Parathyroid adenoma (tissue), 2 donors: ENCODE data around the gene ADGRL2.
"Not testable (repeated sequence)": the region's sequence is repeated elsewhere in the genome, so short reads cannot be mapped to it uniquely, and the experiment has no call there.

Experiments
- H2AFZ ChIP-seq: fragments of 300-600 bp; sonication (generic); one replicate; pipeline ENCODE4 v1.7.0; 2017; ENCODE audit warnings: antibody characterized with exemption, mild to moderate bottlenecking
- H3K27ac ChIP-seq: fragments of 300-600 bp; sonication (generic); one replicate; pipeline ENCODE4 v1.7.0; 2017
- H3K27me3 ChIP-seq: fragments of 300-600 bp; sonication (generic); one replicate; pipeline ENCODE4 v1.7.0; 2017; ENCODE audit warnings: low read length; ENCODE audit not compliant: control insufficient read depth, insufficient read depth
- H3K36me3 ChIP-seq: fragments of 300-600 bp; sonication (generic); one replicate; pipeline ENCODE4 v1.7.0; 2017; ENCODE audit warnings: low read length; ENCODE audit not compliant: control insufficient read depth, insufficient read depth
- H3K4me1 ChIP-seq: fragments of 300-600 bp; sonication (generic); one replicate; pipeline ENCODE4 v1.7.0; 2017; ENCODE audit warnings: control low read depth
- H3K4me2 ChIP-seq: fragments of 300-600 bp; sonication (generic); one replicate; pipeline ENCODE4 v1.7.0; 2017; ENCODE audit warnings: low read length
- H3K4me3 ChIP-seq: fragments of 300-600 bp; sonication (generic); one replicate; pipeline ENCODE4 v1.7.0; 2017; ENCODE audit warnings: low read depth, low read length
- H3K79me2 ChIP-seq: fragments of 300-600 bp; sonication (generic); one replicate; pipeline ENCODE4 v1.7.0; 2017; ENCODE audit warnings: control low read depth
- H3K9ac ChIP-seq: fragments of 300-600 bp; sonication (generic); one replicate; pipeline ENCODE4 v1.7.0; 2017; ENCODE audit warnings: mild to moderate bottlenecking
- H3K9me3 ChIP-seq: fragments of 300-600 bp; sonication (generic); one replicate; pipeline ENCODE4 v1.7.0; 2017; ENCODE audit warnings: low read length; ENCODE audit not compliant: control insufficient read depth
- TF ChIP-seq, protein P1 (sequence below): fragments of 300-600 bp; sonication (generic); IDR thresholded peaks from one replicate; pipeline ENCODE4 v1.7.0; 2017; ENCODE audit warnings: antibody characterized with exemption, mild to moderate bottlenecking
- donor health status: primary hyperparathyroidism.

ADGRL2 gene

GRCh38 chr1:81851217-81851616, 50.5 kb downstream of the ADGRL2 start:
- Histone ChIP-seq H3K79me2 (no peaks in the 10 kb centered on the region), H3K4me3 (no peak overlapping the region), H3K4me1 (no peaks in the 10 kb centered on the region), H3K36me3 (no peaks in the 10 kb centered on the region), H3K27me3 (no peaks in the 10 kb centered on the region), H2AFZ (no peak overlapping the region), H3K27ac (no peak overlapping the region), H3K4me2 (no peak overlapping the region), H3K9ac (no peak overlapping the region), H3K9me3 (no peaks in the 10 kb centered on the region)
- TF ChIP-seq, protein P1, sequence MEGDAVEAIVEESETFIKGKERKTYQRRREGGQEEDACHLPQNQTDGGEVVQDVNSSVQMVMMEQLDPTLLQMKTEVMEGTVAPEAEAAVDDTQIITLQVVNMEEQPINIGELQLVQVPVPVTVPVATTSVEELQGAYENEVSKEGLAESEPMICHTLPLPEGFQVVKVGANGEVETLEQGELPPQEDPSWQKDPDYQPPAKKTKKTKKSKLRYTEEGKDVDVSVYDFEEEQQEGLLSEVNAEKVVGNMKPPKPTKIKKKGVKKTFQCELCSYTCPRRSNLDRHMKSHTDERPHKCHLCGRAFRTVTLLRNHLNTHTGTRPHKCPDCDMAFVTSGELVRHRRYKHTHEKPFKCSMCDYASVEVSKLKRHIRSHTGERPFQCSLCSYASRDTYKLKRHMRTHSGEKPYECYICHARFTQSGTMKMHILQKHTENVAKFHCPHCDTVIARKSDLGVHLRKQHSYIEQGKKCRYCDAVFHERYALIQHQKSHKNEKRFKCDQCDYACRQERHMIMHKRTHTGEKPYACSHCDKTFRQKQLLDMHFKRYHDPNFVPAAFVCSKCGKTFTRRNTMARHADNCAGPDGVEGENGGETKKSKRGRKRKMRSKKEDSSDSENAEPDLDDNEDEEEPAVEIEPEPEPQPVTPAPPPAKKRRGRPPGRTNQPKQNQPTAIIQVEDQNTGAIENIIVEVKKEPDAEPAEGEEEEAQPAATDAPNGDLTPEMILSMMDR, result no peak

DNA sequence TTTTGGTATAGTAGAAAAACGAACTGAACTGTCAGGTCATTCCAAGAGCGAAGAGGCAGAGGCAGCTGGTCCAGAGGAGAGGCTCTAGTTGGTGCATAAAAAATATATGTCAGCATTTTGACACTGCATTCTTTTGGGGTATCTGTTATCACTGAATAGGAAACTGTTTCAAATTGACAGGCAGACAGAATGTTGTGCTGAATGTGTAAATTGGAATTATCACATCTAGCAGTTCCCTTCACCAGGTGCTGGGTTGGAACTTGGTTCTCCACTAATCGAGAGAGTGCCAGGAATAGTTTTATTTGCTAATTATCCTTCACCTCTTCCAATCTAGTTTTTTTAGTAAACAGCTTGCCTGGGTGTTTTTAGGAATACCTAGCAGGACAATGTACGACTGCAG, 52.2 kb downstream of the ADGRL2 start:
- no peaks in the 10 kb centered on the region for H3K79me2 ChIP-seq
- H3K4me1 ChIP-seq, result no peaks in the 10 kb centered on the region
- no peak overlapping the region for H3K27ac ChIP-seq
- no peaks in the 10 kb centered on the region for H3K9me3 ChIP-seq
- no peaks in the 10 kb centered on the region for H3K36me3 ChIP-seq
- H3K9ac ChIP-seq, result no peak overlapping the region
- TF ChIP-seq, protein P1, result no peak
- peak overlapping the region; percentile 3 for H3K4me2 ChIP-seq
- H3K27me3 ChIP-seq, result no peaks in the 10 kb centered on the region
- H2AFZ ChIP-seq, result no peak overlapping the region
- H3K4me3 ChIP-seq, result peak overlapping the region; percentile 15

DNA sequence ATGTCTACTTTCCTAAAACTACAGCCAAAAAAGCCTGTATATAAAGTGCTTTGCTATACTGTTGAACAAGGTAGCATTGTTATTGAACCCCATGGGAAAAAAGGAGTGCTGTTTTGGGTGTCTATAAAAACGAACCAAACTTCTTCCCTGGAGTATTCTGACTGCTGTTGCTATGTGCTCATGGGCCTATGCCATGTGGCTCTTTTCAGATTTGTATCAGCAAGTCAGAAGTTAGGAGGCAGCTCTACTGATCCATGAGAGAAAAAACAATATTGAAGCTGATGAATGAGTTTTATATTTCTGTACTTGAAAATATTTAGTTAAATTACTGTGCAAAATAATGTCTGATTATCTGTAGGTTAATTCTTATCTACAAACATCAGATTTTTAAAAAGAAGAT, 66.5 kb downstream of the ADGRL2 start:
- Histone ChIP-seq H3K4me1 (no peaks in the 10 kb centered on the region), H3K4me3 (no peak overlapping the region), H3K79me2 (no peaks in the 10 kb centered on the region), H3K9ac (no peak overlapping the region), H3K27ac (no peak overlapping the region), H3K36me3 (no peaks in the 10 kb centered on the region), H3K4me2 (no peak overlapping the region), H3K9me3 (no peaks in the 10 kb centered on the region), H2AFZ (no peak overlapping the region), H3K27me3 (no peaks in the 10 kb centered on the region)
- TF ChIP-seq, protein P1, result no peak

GRCh38 chr1:81869307-81869706, 68.6 kb downstream of the ADGRL2 start:
- TF ChIP-seq, protein P1, result no peak
- Histone ChIP-seq H3K4me3 (no peak overlapping the region), H3K27ac (no peak overlapping the region), H3K36me3 (no peaks in the 10 kb centered on the region), H3K9me3 (no peaks in the 10 kb centered on the region), H3K9ac (no peak overlapping the region), H2AFZ (no peak overlapping the region), H3K27me3 (no peaks in the 10 kb centered on the region), H3K4me1 (no peaks in the 10 kb centered on the region), H3K79me2 (no peaks in the 10 kb centered on the region), H3K4me2 (no peak overlapping the region)

- not testable (repeated sequence) for H2AFZ ChIP-seq, H3K9ac ChIP-seq, H3K36me3 ChIP-seq, H3K4me3 ChIP-seq, H3K4me1 ChIP-seq, H3K4me2 ChIP-seq, H3K27ac ChIP-seq, H3K9me3 ChIP-seq, H3K79me2 ChIP-seq, H3K27me3 ChIP-seq
These were observed 70.4 kb downstream of the ADGRL2 start for GRCh38 chr1:81871091-81871490.
